ENCODE results near the gene CHAC2. TPM values are rescaled to one million over a fixed set of nuclear protein-coding genes. Genes with fewer than 3 reads are reported as not detected.
A peak's percentile ranks its signal among the peaks of the same experiment; 100 is the strongest.

Gene CHAC2
- total RNA-seq, 1 donor from 2014 or later: 3.6 TPM

DNA sequence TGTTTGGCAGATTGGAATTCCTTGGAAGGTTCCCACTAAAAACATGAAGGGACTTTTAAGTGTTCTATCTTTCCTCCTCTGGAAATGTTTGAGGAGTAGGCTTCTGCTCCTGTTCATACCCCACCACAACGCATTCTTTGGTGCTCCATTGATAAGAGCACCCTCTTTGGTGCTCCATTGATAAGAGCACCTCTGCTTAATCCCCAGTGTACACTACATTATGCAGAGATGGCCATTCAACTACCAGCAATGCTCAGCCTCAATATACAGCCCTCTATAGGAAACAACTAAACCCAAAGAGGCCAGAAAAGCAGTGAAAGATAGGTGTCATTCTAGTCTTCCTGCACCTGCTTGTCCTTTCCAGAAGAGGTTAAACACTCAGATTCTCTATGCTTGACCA, 1.8 kb upstream of the CHAC2 start:
- no peaks in the 10 kb centered on the region for H3K27me3 ChIP-seq
- H3K4me3 ChIP-seq: no peak overlapping the region
- TF ChIP-seq, protein P1, sequence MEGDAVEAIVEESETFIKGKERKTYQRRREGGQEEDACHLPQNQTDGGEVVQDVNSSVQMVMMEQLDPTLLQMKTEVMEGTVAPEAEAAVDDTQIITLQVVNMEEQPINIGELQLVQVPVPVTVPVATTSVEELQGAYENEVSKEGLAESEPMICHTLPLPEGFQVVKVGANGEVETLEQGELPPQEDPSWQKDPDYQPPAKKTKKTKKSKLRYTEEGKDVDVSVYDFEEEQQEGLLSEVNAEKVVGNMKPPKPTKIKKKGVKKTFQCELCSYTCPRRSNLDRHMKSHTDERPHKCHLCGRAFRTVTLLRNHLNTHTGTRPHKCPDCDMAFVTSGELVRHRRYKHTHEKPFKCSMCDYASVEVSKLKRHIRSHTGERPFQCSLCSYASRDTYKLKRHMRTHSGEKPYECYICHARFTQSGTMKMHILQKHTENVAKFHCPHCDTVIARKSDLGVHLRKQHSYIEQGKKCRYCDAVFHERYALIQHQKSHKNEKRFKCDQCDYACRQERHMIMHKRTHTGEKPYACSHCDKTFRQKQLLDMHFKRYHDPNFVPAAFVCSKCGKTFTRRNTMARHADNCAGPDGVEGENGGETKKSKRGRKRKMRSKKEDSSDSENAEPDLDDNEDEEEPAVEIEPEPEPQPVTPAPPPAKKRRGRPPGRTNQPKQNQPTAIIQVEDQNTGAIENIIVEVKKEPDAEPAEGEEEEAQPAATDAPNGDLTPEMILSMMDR (IDR thresholded peaks at IDR 0.05): no peak
- H3K36me3 ChIP-seq: peaks cover 17% of the 10 kb centered on the region
- intact Hi-C loops (cut with DNase I): no loop called here
- ATAC-seq (no peak), DNase-seq (no peak)
- H3K9me3 ChIP-seq: no peaks in the 10 kb centered on the region
- no peak overlapping the region for H3K27ac ChIP-seq
- peaks cover 3% of the 10 kb centered on the region for H3K4me1 ChIP-seq

DNA sequence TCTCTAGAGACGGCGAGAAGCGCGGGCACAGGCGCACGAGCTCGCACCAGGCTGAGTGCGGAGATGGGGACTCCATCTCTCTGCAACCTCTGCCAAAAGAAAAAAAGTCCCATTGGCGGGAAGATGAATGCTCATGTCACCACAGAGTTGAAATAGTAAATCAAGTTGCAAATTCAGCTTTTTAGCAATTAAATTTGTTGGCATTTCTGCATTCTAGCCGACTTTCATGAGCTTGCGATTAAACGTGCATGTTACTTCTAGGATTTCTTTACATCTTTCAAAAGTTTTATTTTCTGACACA, 588 bp downstream of the CHAC2 start:
- peak overlapping the region; percentile 72 for H3K4me3 ChIP-seq
- intact Hi-C loops (cut with DNase I): no loop called here
- peaks cover 3% of the 10 kb centered on the region for H3K4me1 ChIP-seq
- ATAC-seq: no peak
- H3K9me3 ChIP-seq: no peaks in the 10 kb centered on the region
- TF ChIP-seq, protein P1 (IDR thresholded peaks at IDR 0.05): no peak
- H3K36me3 ChIP-seq: peaks cover 6% of the 10 kb centered on the region
- DNase-seq: no peak
- peak overlapping the region; percentile 74 for H3K27ac ChIP-seq
- H3K27me3 ChIP-seq: no peaks in the 10 kb centered on the region

DNA sequence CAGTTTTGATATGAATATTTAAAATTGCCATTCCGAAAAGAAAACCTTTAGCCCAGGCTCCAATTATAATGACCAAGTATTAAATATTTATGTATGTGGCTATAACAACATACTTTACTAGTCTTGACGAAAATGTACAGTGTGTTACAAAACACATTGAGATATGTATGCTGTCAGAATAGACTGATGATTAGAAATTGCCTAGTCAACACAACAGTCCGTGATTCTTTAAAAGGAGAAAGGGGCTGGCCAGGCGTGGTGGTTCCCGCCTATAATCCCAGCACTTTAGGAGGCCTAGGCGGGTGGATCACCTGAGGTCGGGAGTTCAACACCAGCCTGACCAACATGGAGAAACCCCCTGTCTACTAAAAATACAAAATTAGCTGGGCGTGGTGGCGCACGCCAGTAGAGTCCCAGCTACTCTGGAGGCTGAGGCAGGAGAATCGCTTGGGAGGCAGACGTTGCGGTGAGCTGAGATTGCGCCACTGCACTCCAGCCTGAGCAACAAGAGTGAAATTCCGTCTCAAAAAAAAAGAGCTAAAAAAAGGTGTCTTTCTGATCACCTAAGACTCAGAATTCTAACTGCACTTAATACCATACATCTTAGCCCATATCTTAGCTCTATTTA, 1.8 kb downstream of the CHAC2 start:
- peaks cover 3% of the 10 kb centered on the region for H3K4me1 ChIP-seq
- no peak overlapping the region for H3K4me3 ChIP-seq
- DNase-seq (no peak), ATAC-seq (no peak)
- TF ChIP-seq, protein P1 (IDR thresholded peaks at IDR 0.05): no peak
- no peaks in the 10 kb centered on the region for H3K9me3 ChIP-seq
- intact Hi-C loops (cut with DNase I): no loop called here
- peaks cover 4% of the 10 kb centered on the region for H3K36me3 ChIP-seq
- no peaks in the 10 kb centered on the region for H3K27me3 ChIP-seq
- H3K27ac ChIP-seq: no peak overlapping the region

- H3K27ac ChIP-seq: no peak overlapping the region
- peaks cover 3% of the 10 kb centered on the region for H3K4me1 ChIP-seq
- H3K36me3 ChIP-seq: peaks cover 4% of the 10 kb centered on the region
- intact Hi-C loops (cut with DNase I): no loop called here
- TF ChIP-seq, protein P1 (IDR thresholded peaks at IDR 0.05): no peak
- DNase-seq: no peak
- ATAC-seq: no peak
- H3K9me3 ChIP-seq: no peaks in the 10 kb centered on the region
- no peaks in the 10 kb centered on the region for H3K27me3 ChIP-seq
- H3K4me3 ChIP-seq: no peak overlapping the region
Measured at GRCh38 chr2:53770264-53770663, 2.7 kb downstream of the CHAC2 start.

GRCh38 chr2:53777134-53777533, 9.5 kb downstream of the CHAC2 start:
- intact Hi-C loops (cut with DNase I): no loop called here
- H3K27ac ChIP-seq: no peak overlapping the region
- DNase-seq (no peak), ATAC-seq (no peak)
- H3K9me3 ChIP-seq: no peaks in the 10 kb centered on the region
- H3K27me3 ChIP-seq: no peaks in the 10 kb centered on the region
- peaks cover 17% of the 10 kb centered on the region for H3K36me3 ChIP-seq
- TF ChIP-seq, protein P1 (IDR thresholded peaks at IDR 0.05): no peak
- no peak overlapping the region for H3K4me3 ChIP-seq
- peaks cover 10% of the 10 kb centered on the region for H3K4me1 ChIP-seq

All from upper lobe of right lung (tissue), 1 donor.